Cardiac muscle cell (in vitro differentiated cells and primary cell): ENCODE data around the gene PLOD2. TPM values are rescaled to one million over a fixed set of nuclear protein-coding genes. Genes with fewer than 3 reads are reported as not detected.

Experiments used
- DNase-seq, 2 donors: peaks; one replicate each; pipeline versions ENCODE4 v3.0.0 to v3.0.0-alpha.2; 2010 to 2017; ENCODE audit warnings: low read depth in 1 of 2, low spot score in 1 of 2
- H3K27ac ChIP-seq: fragments of 200-600 bp; sonication (generic); 2 replicates; pipeline ENCODE4 v1.5.1; 2016
- H3K27me3 ChIP-seq: fragments of 200-600 bp; sonication (generic); 2 replicates; pipeline ENCODE4 v1.6.0; 2016; ENCODE audit warnings: control low read depth
- H3K36me3 ChIP-seq: fragments of 200-600 bp; sonication (generic); 2 replicates; pipeline ENCODE4 v1.5.1; 2016; ENCODE audit warnings: control low read depth
- H3K4me1 ChIP-seq: fragments of 200-600 bp; sonication (generic); 2 replicates; pipeline ENCODE4 v1.8.1; 2017; ENCODE audit warnings: low read depth, mild to moderate bottlenecking, mixed run types
- H3K4me3 ChIP-seq: fragments of 200-600 bp; sonication (generic); 2 replicates; pipeline ENCODE4 v1.5.1; 2016; ENCODE audit warnings: mild to moderate bottlenecking
- H3K9me3 ChIP-seq: fragments of 200-600 bp; sonication (generic); 2 replicates; pipeline ENCODE4 v1.5.1; 2017; ENCODE audit warnings: low read depth, mild to moderate bottlenecking, control low read depth
- polyA plus RNA-seq: library from polyadenylated mRNA; unstranded; fragments of >200 nt; fragmentation: Nextera tagmentation; extraction: Ambion mirVana; gene quantifications from 2 replicates; pipeline ENCODE4 v1.2.1, GENCODE V29; 2016
- total RNA-seq: library from RNA; depleted of rRNA; stranded (reverse); fragments of >200 nt; gene quantifications from 2 replicates; pipeline ENCODE4 v1.2.3, GENCODE V29; 2016
- TF ChIP-seq, protein P1 (sequence below): IDR thresholded peaks from 2 replicates; pipeline ENCODE4 v1.5.1; 2012; ENCODE audit warnings: low read depth, mild to moderate bottlenecking, low read length

Gene PLOD2
- total and polyA plus RNA-seq, 2 experiments from 2014 or later: 82.1 to 108 TPM

DNA sequence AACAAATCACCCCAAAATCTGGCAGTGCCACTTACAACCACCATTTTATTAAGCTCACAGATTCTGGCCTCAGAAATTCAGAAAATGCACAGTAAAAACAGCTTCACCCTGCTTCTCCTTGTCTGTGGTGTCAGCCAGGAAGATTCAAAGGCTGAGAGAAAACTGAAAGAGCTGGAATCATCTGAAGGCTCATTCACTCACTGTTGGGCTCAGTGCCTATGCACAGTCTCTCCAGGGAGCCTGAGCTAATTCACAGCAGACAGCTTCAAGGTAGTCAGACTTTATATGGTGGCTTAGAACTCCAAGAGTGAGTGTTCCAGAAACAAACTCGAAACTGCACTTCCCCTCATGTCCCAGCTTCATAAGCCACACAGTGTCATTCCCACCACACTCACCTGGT is 16.5 kb upstream of the PLOD2 start:
- H3K27ac ChIP-seq: no peak overlapping the region
- TF ChIP-seq, protein P1, sequence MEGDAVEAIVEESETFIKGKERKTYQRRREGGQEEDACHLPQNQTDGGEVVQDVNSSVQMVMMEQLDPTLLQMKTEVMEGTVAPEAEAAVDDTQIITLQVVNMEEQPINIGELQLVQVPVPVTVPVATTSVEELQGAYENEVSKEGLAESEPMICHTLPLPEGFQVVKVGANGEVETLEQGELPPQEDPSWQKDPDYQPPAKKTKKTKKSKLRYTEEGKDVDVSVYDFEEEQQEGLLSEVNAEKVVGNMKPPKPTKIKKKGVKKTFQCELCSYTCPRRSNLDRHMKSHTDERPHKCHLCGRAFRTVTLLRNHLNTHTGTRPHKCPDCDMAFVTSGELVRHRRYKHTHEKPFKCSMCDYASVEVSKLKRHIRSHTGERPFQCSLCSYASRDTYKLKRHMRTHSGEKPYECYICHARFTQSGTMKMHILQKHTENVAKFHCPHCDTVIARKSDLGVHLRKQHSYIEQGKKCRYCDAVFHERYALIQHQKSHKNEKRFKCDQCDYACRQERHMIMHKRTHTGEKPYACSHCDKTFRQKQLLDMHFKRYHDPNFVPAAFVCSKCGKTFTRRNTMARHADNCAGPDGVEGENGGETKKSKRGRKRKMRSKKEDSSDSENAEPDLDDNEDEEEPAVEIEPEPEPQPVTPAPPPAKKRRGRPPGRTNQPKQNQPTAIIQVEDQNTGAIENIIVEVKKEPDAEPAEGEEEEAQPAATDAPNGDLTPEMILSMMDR: no peak
- H3K4me3 ChIP-seq: no peak overlapping the region
- peaks cover 11% of the 10 kb centered on the region for H3K4me1 ChIP-seq
- no peaks in the 10 kb centered on the region for H3K36me3 ChIP-seq
- no peaks in the 10 kb centered on the region for H3K9me3 ChIP-seq
- no peaks in the 10 kb centered on the region for H3K27me3 ChIP-seq
- no peak for DNase-seq

DNA sequence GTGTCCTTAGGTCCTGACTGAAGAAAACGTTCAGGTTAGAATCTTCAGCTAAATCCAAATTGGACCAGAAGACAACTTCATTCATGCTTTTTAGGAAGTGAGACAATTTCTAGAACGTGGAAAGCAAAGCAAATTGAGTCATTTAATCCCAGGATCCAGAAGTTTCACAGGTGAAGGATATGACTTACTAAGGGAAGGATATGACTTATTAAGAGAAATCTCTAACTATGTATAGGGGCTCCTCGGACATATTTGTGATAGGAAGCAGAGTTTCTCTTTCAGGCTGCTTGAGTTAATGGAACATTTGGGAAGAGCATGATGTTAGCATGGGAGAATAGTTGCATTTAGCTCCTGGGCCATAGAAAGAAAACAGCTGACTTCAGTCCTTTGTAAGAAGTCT is 16.1 kb upstream of the PLOD2 start:
- Histone ChIP-seq H3K27ac (no peak overlapping the region), H3K4me1 (peaks cover 11% of the 10 kb centered on the region), H3K9me3 (no peaks in the 10 kb centered on the region), H3K36me3 (no peaks in the 10 kb centered on the region), H3K27me3 (no peaks in the 10 kb centered on the region), H3K4me3 (no peak overlapping the region)
- no peak for DNase-seq
- TF ChIP-seq, protein P1: no peak

DNA sequence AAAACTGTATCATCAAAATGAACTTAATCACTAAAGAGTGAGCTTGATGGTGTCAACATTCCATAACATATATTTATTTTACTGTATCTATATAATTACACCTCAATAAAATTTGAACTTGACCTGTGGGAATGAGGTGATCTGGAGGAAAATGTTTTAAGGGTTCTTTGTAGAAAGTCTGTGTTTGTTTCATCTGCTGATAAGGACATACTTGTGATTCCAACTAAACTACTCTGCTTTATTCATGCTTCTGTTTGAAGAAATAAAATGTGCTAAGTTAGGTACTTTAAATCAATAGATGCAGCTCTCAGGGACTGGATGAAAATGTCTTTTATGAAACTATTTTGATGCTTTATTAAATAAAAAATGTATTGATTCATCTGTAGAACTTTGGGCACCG is 11.6 kb upstream of the PLOD2 start:
- Histone ChIP-seq H3K9me3 (no peaks in the 10 kb centered on the region), H3K4me3 (no peak overlapping the region), H3K27ac (no peak overlapping the region), H3K36me3 (no peaks in the 10 kb centered on the region), H3K27me3 (no peaks in the 10 kb centered on the region), H3K4me1 (peaks cover 11% of the 10 kb centered on the region)
- TF ChIP-seq, protein P1: no peak
- no peak for DNase-seq

DNA sequence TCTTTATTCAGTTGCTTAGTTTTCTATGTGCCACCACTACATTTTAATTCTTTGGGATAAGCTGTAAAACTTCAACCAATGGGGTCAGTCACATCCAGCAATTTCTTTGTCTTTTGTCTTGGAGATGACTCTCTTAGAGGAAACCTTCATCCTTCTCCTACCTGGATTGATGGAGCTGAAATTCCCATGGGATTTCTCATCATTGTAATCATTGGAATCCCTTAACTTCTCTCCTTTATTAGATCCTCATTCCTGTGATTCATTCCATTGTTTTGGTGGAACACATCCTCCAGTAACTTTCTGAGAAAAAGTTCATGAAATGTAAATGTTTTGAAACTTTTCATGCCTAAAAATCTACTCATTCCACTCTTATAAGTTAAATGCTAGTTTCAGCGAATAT is 9.6 kb upstream of the PLOD2 start:
- H3K4me3 ChIP-seq: no peak overlapping the region
- TF ChIP-seq, protein P1: no peak
- no peaks in the 10 kb centered on the region for H3K9me3 ChIP-seq
- peaks cover 29% of the 10 kb centered on the region for H3K4me1 ChIP-seq
- H3K27ac ChIP-seq: no peak overlapping the region
- H3K27me3 ChIP-seq: no peaks in the 10 kb centered on the region
- no peaks in the 10 kb centered on the region for H3K36me3 ChIP-seq
- DNase-seq: no peak

DNA sequence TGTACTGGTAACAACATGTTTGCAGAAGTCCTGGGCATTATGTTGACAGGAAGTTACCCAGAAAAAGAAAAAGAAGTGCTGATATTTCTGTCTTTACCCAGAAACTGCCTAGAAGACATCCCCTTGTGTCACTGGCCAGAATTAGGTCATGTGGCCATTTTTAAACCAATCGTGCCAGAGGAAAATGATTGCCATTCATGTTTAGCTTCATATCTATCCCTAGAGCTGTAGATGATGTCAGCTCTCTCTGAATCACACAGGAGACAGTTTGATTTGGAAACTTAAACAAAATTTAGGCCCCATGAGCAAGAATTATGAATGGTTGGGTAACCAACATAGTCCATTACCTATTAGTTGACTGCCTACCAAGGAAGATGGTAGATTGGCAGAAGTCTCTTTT is 8.9 kb upstream of the PLOD2 start:
- TF ChIP-seq, protein P1: no peak
- Histone ChIP-seq H3K36me3 (no peaks in the 10 kb centered on the region), H3K9me3 (no peaks in the 10 kb centered on the region), H3K4me1 (peaks cover 29% of the 10 kb centered on the region), H3K4me3 (no peak overlapping the region), H3K27ac (no peak overlapping the region), H3K27me3 (no peaks in the 10 kb centered on the region)
- DNase-seq: no peak

DNA sequence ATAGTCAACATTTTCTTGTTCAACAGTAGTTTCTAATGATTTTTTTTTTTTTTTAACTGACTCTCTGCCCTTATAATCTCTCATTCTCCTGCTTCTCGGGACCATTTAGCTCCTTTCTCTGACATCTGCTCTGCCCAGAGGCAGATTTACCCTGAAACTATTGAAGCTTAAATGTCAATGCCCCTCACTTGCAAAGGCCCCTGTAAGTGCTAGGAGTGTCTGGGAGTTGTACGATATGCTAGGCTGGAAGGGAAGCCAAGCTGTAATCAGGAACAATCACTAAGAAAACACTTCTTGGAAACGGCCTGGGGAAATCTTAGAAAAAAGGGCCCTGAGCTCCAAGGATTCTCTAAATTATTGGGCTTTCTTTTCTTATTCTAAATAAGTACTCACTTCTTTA is 5.8 kb upstream of the PLOD2 start:
- H3K4me1 ChIP-seq: peaks cover 32% of the 10 kb centered on the region
- peak overlapping the region; percentile 68 for H3K27ac ChIP-seq
- H3K36me3 ChIP-seq: no peaks in the 10 kb centered on the region
- no peaks in the 10 kb centered on the region for H3K9me3 ChIP-seq
- H3K4me3 ChIP-seq: no peak overlapping the region
- TF ChIP-seq, protein P1: no peak
- H3K27me3 ChIP-seq: no peaks in the 10 kb centered on the region
- DNase-seq: peak; percentile 28 to 61
